ENCODE data around the gene STK25.
"Not testable (repeated sequence)": the region's sequence is repeated elsewhere in the genome, so short reads cannot be mapped to it uniquely, and the experiment has no call there.

Gene STK25

GRCh38 chr2:241506793-241507429 is 1.5 kb downstream of the STK25 start:
- no peak for TF ChIP-seq POLR2AphosphoS5 (IDR thresholded peaks at IDR 0.05; ENCODE audit: borderline replicate concordance, low read depth, low read length)
- no peak for TF ChIP-seq EZH2 (IDR thresholded peaks at IDR 0.05)
- TF ChIP-seq FOXP2 (optimal IDR thresholded peaks at IDR 0.05; ENCODE audit: control extremely low read depth, extremely low read length, insufficient read depth): no peak
- no peak for DNase-seq (ENCODE audit: low read depth, low spot score)
- Histone ChIP-seq H3K36me3 (ENCODE audit: insufficient read depth, low read length) (peaks cover 4% of the 10 kb centered on the region; the same call in 1 of the 2 replicates), H3K27ac (no peak overlapping the region), H3K4me3 (peak overlapping the region; percentile 83), H3K9ac (ENCODE audit: insufficient read length) (peak overlapping the region; percentile 82), H3K9me3 (ENCODE audit: low read depth, low read length) (no peaks in the 10 kb centered on the region)

- not testable (repeated sequence) for H3K4me3 ChIP-seq; H3K9ac ChIP-seq (ENCODE audit: insufficient read length)
These were observed 2.1 kb downstream of the STK25 start for GRCh38 chr2:241506317-241506716.

DNA sequence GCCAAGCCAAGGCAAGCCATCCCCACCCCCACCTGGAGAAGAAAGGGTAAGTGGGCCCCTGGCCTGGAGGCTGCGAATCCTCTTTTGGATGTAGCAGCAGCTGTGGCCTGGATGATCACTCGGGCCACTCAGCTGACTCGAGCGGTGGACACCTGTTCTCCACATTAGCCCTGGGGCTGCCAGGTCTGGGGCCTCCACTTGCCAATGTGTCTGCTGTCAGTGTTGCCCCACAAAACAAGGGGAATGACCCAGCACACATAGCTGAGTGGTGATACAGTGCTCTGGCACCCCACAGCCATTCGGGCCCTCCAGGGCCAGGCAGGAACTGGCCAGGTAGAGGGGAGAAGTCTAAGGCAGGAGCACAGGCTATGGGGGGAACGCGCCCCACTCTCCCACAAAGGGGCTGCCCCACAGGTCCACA is 2.6 kb downstream of the STK25 start:
- no peak overlapping the region for H3K9ac ChIP-seq (ENCODE audit: insufficient read length)
- no peaks in the 10 kb centered on the region for H3K9me3 ChIP-seq (ENCODE audit: low read depth, low read length)
- peaks cover 7% of the 10 kb centered on the region; the same call in 1 of the 2 replicates for H3K36me3 ChIP-seq (ENCODE audit: insufficient read depth, low read length)
- TF ChIP-seq EZH2 (IDR thresholded peaks at IDR 0.05) (no peak), POLR2AphosphoS5 (IDR thresholded peaks at IDR 0.05; ENCODE audit: borderline replicate concordance, low read depth, low read length) (no peak; the same call in 1 of the 2 replicates), FOXP2 (optimal IDR thresholded peaks at IDR 0.05; ENCODE audit: control extremely low read depth, extremely low read length, insufficient read depth) (no peak)
- H3K27ac ChIP-seq: no peak overlapping the region
- DNase-seq (ENCODE audit: low read depth, low spot score): no peak
- no peak overlapping the region for H3K4me3 ChIP-seq

More at GRCh38 chr2:241506317-241506716, 2.1 kb downstream of the STK25 start:
- DNase-seq (ENCODE audit: low read depth, low spot score); H3K36me3 ChIP-seq (ENCODE audit: insufficient read depth, low read length); H3K27ac ChIP-seq; H3K9me3 ChIP-seq (ENCODE audit: low read depth, low read length): not testable (repeated sequence)

- no peak overlapping the region for H3K9ac ChIP-seq (ENCODE audit: insufficient read length)
- no peak overlapping the region for H3K27ac ChIP-seq
- TF ChIP-seq EZH2 (IDR thresholded peaks at IDR 0.05) (no peak), POLR2AphosphoS5 (IDR thresholded peaks at IDR 0.05; ENCODE audit: borderline replicate concordance, low read depth, low read length) (no peak; the same call in 1 of the 2 replicates), FOXP2 (optimal IDR thresholded peaks at IDR 0.05; ENCODE audit: control extremely low read depth, extremely low read length, insufficient read depth) (no peak)
- no peaks in the 10 kb centered on the region for H3K9me3 ChIP-seq (ENCODE audit: low read depth, low read length)
- no peak for DNase-seq (ENCODE audit: low read depth, low spot score)
- H3K4me3 ChIP-seq: no peak overlapping the region
- peaks cover 8% of the 10 kb centered on the region; the same call in 1 of the 2 replicates for H3K36me3 ChIP-seq (ENCODE audit: insufficient read depth, low read length)
These were observed 3.2 kb downstream of the STK25 start for GRCh38 chr2:241505086-241505780.

- Histone ChIP-seq H3K9ac (ENCODE audit: insufficient read length) (no peak overlapping the region), H3K27ac (no peak overlapping the region), H3K9me3 (ENCODE audit: low read depth, low read length) (no peaks in the 10 kb centered on the region), H3K4me3 (no peak overlapping the region), H3K36me3 (ENCODE audit: insufficient read depth, low read length) (peaks cover 8% of the 10 kb centered on the region; the same call in 1 of the 2 replicates)
- no peak for DNase-seq (ENCODE audit: low read depth, low spot score)
- no peak for TF ChIP-seq POLR2AphosphoS5 (IDR thresholded peaks at IDR 0.05; ENCODE audit: borderline replicate concordance, low read depth, low read length)
These were observed 4.5 kb downstream of the STK25 start for GRCh38 chr2:241503776-241504392.

- no peak overlapping the region for H3K4me3 ChIP-seq
- peaks cover 12% of the 10 kb centered on the region; the same call in 1 of the 2 replicates for H3K36me3 ChIP-seq (ENCODE audit: insufficient read depth, low read length)
- TF ChIP-seq FOXP2 (optimal IDR thresholded peaks at IDR 0.05; ENCODE audit: control extremely low read depth, extremely low read length, insufficient read depth): no peak
- TF ChIP-seq EZH2 (IDR thresholded peaks at IDR 0.05): no peak
- TF ChIP-seq POLR2AphosphoS5 (IDR thresholded peaks at IDR 0.05; ENCODE audit: borderline replicate concordance, low read depth, low read length): no peak
- H3K9me3 ChIP-seq (ENCODE audit: low read depth, low read length): no peaks in the 10 kb centered on the region
- no peak overlapping the region for H3K9ac ChIP-seq (ENCODE audit: insufficient read length)
- H3K27ac ChIP-seq: no peak overlapping the region
- no peak for DNase-seq (ENCODE audit: low read depth, low spot score)
These were observed 6.1 kb downstream of the STK25 start for GRCh38 chr2:241502281-241502680.

DNA sequence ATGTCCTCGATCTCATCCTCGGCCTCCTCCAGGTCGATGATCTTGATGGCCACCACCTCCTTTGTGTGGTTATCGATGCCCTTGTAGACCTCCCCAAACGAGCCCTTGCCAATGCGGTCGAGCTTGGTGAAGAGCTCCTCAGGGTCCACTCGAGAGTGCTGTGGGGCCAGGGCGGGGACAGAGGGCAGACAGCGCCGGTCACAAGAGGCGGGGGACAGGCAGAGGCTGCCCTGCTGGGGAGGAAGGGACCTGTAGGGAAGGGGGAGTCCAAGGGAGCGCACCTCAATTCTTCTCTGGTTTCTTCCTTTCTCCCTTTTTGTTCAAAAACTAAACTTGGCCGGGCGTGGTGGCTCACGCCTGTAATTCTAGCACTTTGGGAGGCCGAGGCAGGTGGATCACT is 6.8 kb downstream of the STK25 start:
- Histone ChIP-seq H3K4me3 (no peak overlapping the region), H3K9me3 (ENCODE audit: low read depth, low read length) (no peaks in the 10 kb centered on the region), H3K27ac (no peak overlapping the region), H3K36me3 (ENCODE audit: insufficient read depth, low read length) (peaks cover 13% of the 10 kb centered on the region; the same call in 1 of the 2 replicates), H3K9ac (ENCODE audit: insufficient read length) (no peak overlapping the region)
- no peak for DNase-seq (ENCODE audit: low read depth, low spot score)
- no peak for TF ChIP-seq FOXP2 (optimal IDR thresholded peaks at IDR 0.05; ENCODE audit: control extremely low read depth, extremely low read length, insufficient read depth)
- TF ChIP-seq EZH2 (IDR thresholded peaks at IDR 0.05): no peak
- no peak for TF ChIP-seq POLR2AphosphoS5 (IDR thresholded peaks at IDR 0.05; ENCODE audit: borderline replicate concordance, low read depth, low read length)

DNA sequence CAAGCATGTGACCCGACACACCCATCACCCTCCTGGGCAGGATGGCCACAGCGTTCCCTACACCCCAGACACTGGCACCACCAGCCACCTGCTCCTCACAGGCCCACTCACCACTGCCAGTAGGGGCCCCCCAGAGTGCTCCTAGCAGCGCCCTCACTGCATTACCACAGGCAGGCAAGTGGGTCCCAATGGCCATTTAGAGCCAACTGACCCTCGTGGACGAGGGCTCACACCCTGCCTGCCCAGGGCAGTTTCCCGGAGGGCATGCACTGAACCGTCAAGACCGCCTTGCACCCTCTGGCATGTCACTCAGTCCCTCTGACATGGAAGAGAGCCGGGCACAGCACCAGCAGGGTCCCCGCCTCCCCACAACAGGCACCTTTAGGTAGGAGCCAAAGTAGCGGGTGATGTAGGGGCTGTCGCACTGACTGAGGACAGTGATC is 7.3 kb downstream of the STK25 start:
- Histone ChIP-seq H3K9ac (ENCODE audit: insufficient read length) (no peak overlapping the region), H3K9me3 (ENCODE audit: low read depth, low read length) (no peaks in the 10 kb centered on the region), H3K27ac (no peak overlapping the region), H3K4me3 (no peak overlapping the region), H3K36me3 (ENCODE audit: insufficient read depth, low read length) (peaks cover 17% of the 10 kb centered on the region; the same call in 1 of the 2 replicates)
- TF ChIP-seq EZH2 (IDR thresholded peaks at IDR 0.05): no peak
- no peak for TF ChIP-seq POLR2AphosphoS5 (IDR thresholded peaks at IDR 0.05; ENCODE audit: borderline replicate concordance, low read depth, low read length)
- TF ChIP-seq FOXP2 (optimal IDR thresholded peaks at IDR 0.05; ENCODE audit: control extremely low read depth, extremely low read length, insufficient read depth): no peak
- DNase-seq (ENCODE audit: low read depth, low spot score): no peak
